PC-9 (cell line): ENCODE data around the gene CD3D. TPM values are rescaled to one million over a fixed set of nuclear protein-coding genes. Genes with fewer than 3 reads are reported as not detected.

Experiments
- BruUV-seq: library from RNA; stranded (reverse); fragments of 400-500 nt; replicated peaks from 2 replicates; lab custom pipeline; 2021; lab: Mats Ljungman, UMichigan
- CTCF ChIA-PET: fragments of 300-600 bp; sonication (Branson Sonifier 250); formaldehyde crosslinking; loops from one replicate; lab custom pipeline; 2022; ENCODE audit warnings: antibody characterized with exemption; lab: Charles Lee
- POLR2A ChIA-PET: fragments of 300-600 bp; sonication (Branson Sonifier 250); formaldehyde crosslinking; loops from one replicate; lab custom pipeline; 2022; ENCODE audit warnings: antibody characterized with exemption; ENCODE audit not compliant: unreplicated experiment; lab: Charles Lee
- DNase-seq, 2 experiments: peaks; one replicate each; pipeline versions ENCODE4 v3.0.0 to v3.0.0-alpha.2; 2015 to 2022; ENCODE audit warnings: mixed read lengths in 1 of 2
- H2AFZ ChIP-seq: fragments of 200-600 bp; sonication (generic); 2 replicates; pipeline ENCODE4 v1.8.1; 2017; ENCODE audit warnings: antibody characterized with exemption
- H3F3A ChIP-seq: fragments of 200-600 bp; sonication (generic); 2 replicates; pipeline ENCODE4 v1.8.1; 2017; ENCODE audit warnings: antibody characterized with exemption, mild to moderate bottlenecking, low read depth; ENCODE audit not compliant: insufficient read depth
- H3K27ac ChIP-seq: fragments of 200-600 bp; sonication (generic); 2 replicates; pipeline ENCODE4 v1.6.1; 2016; ENCODE audit warnings: mixed run types
- H3K27me3 ChIP-seq: fragments of 200-600 bp; sonication (generic); 2 replicates; pipeline ENCODE4 v1.6.1; 2016; ENCODE audit warnings: low read depth, mixed run types; ENCODE audit not compliant: insufficient read depth
- H3K36me3 ChIP-seq: fragments of 200-600 bp; sonication (generic); 2 replicates; pipeline ENCODE4 v1.6.1; 2016; ENCODE audit warnings: low read depth, mixed run types
- H3K4me1 ChIP-seq: fragments of 200-600 bp; sonication (generic); replicated peaks from 2 replicates; pipeline ENCODE4 v1.6.1; 2016; ENCODE audit warnings: mixed run types; ENCODE audit not compliant: insufficient read depth
- H3K4me2 ChIP-seq: fragments of 200-600 bp; sonication (generic); 2 replicates; pipeline ENCODE4 v1.6.1; 2017; ENCODE audit warnings: mixed run types
- H3K4me3 ChIP-seq: fragments of 200-600 bp; sonication (generic); 2 replicates; pipeline ENCODE4 v1.6.1; 2016; ENCODE audit warnings: mixed run types
- H3K79me2 ChIP-seq: fragments of 200-600 bp; sonication (generic); 2 replicates; pipeline ENCODE4 v1.6.1; 2017; ENCODE audit warnings: low read depth, mixed run types
- H3K9me2 ChIP-seq: fragments of 200-600 bp; sonication (generic); 2 replicates; pipeline ENCODE4 v1.8.1; 2017; ENCODE audit warnings: mild to moderate bottlenecking; ENCODE audit not compliant: insufficient read depth
- H3K9me3 ChIP-seq: fragments of 200-600 bp; sonication (generic); 2 replicates; pipeline ENCODE4 v1.8.1; 2016; ENCODE audit warnings: low read depth; ENCODE audit not compliant: insufficient read depth
- H4K20me1 ChIP-seq: fragments of 200-600 bp; sonication (generic); 2 replicates; pipeline ENCODE4 v1.8.1; 2017; ENCODE audit not compliant: insufficient read depth
- CTCF ChIP-seq: fragments of 200-600 bp; sonication (generic); conservative IDR thresholded peaks from 2 replicates; pipeline ENCODE4 v1.6.1; 2017; ENCODE audit warnings: mixed run types, antibody characterized with exemption, mild to moderate bottlenecking, moderate library complexity
- EZH2 ChIP-seq: fragments of 200-600 bp; sonication (generic); IDR thresholded peaks from 2 replicates; pipeline ENCODE4 v1.8.0; 2017; ENCODE audit warnings: antibody characterized with exemption, low read depth
- intact Hi-C: fragments of 100-400 bp; cut with micrococcal nuclease; formaldehyde crosslinking; loops from one replicate; pipeline ENCODE4 v1.10.0; 2022; ENCODE audit not compliant: unreplicated experiment
- total RNA-seq: library from RNA; stranded (reverse); gene quantifications from 2 replicates; pipeline ENCODE4 v1.2.3, GENCODE V29; 2021

The CD3D gene
- total RNA-seq, 1 experiment from 2014 or later = not detected

- no peaks in the 10 kb centered on the region for H4K20me1 ChIP-seq
These were observed 35.9 kb downstream of the CD3D start for GRCh38 chr11:118306556-118306955.

GRCh38 chr11:118305726-118306125 is 36.8 kb downstream of the CD3D start:
- CTCF ChIA-PET = no interaction called here
- H3K36me3 ChIP-seq = no peaks in the 10 kb centered on the region
- BruUV-seq = no TSS peak
- no peak overlapping the region for H2AFZ ChIP-seq
- TF ChIP-seq CTCF (no peak), EZH2 (no peak)
- DNase-seq = no peak
- peaks cover 5% of the 10 kb centered on the region; the same call in 1 of the 2 replicates for H3F3A ChIP-seq
- no peak overlapping the region for H3K4me3 ChIP-seq
- intact Hi-C loops = no loop called here
- POLR2A ChIA-PET = no interaction called here
- no peaks in the 10 kb centered on the region for H3K9me3 ChIP-seq
- no peak overlapping the region for H3K27ac ChIP-seq
- peaks cover 24% of the 10 kb centered on the region for H3K27me3 ChIP-seq
- peaks cover 6% of the 10 kb centered on the region for H3K4me1 ChIP-seq
- H3K4me2 ChIP-seq = no peak overlapping the region
- no peaks in the 10 kb centered on the region for H4K20me1 ChIP-seq
- H3K79me2 ChIP-seq = no peaks in the 10 kb centered on the region
- no peaks in the 10 kb centered on the region for H3K9me2 ChIP-seq

More at GRCh38 chr11:118306556-118306955, 35.9 kb downstream of the CD3D start:
- Histone ChIP-seq H3K36me3 (no peaks in the 10 kb centered on the region), H3F3A (peaks cover 5% of the 10 kb centered on the region; the same call in 1 of the 2 replicates), H3K79me2 (no peaks in the 10 kb centered on the region), H3K27me3 (peaks cover 16% of the 10 kb centered on the region), H3K4me2 (no peak overlapping the region), H2AFZ (no peak overlapping the region), H3K9me2 (no peaks in the 10 kb centered on the region), H3K9me3 (no peaks in the 10 kb centered on the region), H3K4me1 (peaks cover 15% of the 10 kb centered on the region), H3K4me3 (no peak overlapping the region), H3K27ac (no peak overlapping the region)
- BruUV-seq = no TSS peak
- intact Hi-C loops = no loop called here
- POLR2A ChIA-PET = no interaction called here
- CTCF ChIA-PET = no interaction called here
- TF ChIP-seq CTCF (no peak), EZH2 (no peak)
- DNase-seq = no peak

GRCh38 chr11:118304568-118305248 is 37.8 kb downstream of the CD3D start, which contains the start of gene CD3E:
Gene CD3E, plus strand, starts transcription at chr11:118304730. Its CDS starts 223 bp downstream, at chr11:118304953.
- Histone ChIP-seq H3K36me3 (no peaks in the 10 kb centered on the region), H3K79me2 (no peaks in the 10 kb centered on the region), H3K9me3 (no peaks in the 10 kb centered on the region), H3F3A (no peaks in the 10 kb centered on the region), H3K27ac (no peak within 1 kb of the TSS), H3K4me3 (no peak within 1 kb of the TSS), H2AFZ (no peak within 1 kb of the TSS), H3K4me2 (no peak within 1 kb of the TSS), H3K9me2 (no peaks in the 10 kb centered on the region), H3K27me3 (peaks cover 24% of the 10 kb centered on the region), H4K20me1 (no peaks in the 10 kb centered on the region), H3K4me1 (no peaks in the 10 kb centered on the region)
- CTCF ChIA-PET = interaction anchor here (0.6 kb wide), 1 partner anchor 21 kb away, joined by 3 read pairs; no protein-coding TSS in a partner anchor
- no peak for DNase-seq
- intact Hi-C loops = no loop called here
- BruUV-seq = no TSS peak
- POLR2A ChIA-PET = no interaction called here
- TF ChIP-seq EZH2 = no peak
- TF ChIP-seq CTCF = no peak
